Measurements from ENCODE around the gene RNF13. TPM values are rescaled to one million over a fixed set of nuclear protein-coding genes. Genes with fewer than 3 reads are reported as not detected.

RNF13 gene
- polyA plus RNA-seq, 6 donors from 2014 or later = 162 to 235 (median 220) TPM

- Mint-ChIP-seq H3K4me3 (peak overlapping the region; percentile 51 to 88 (median 80)), H3K4me1 (peaks cover 34 to 53% (median 48%) of the 10 kb centered on the region in 3 donors), H3K27me3 (peaks cover 0 to 9% (median 0%) of the 10 kb centered on the region in 3 donors), H3K36me3 (no peaks in the 10 kb centered on the region), H3K9me3 (peaks cover 0 to 2% (median 0%) of the 10 kb centered on the region in 7 donors), H3K27ac (peak overlapping the region; percentile 59 to 99 (median 94))
- ATAC-seq (ENCODE audit: low read depth in 2 of 2) (no peak), DNase-seq (no peak)
These were observed 31.3 kb upstream of the RNF13 start for GRCh38 chr3:149781741-149782140.

GRCh38 chr3:149783576-149783975, 29.4 kb upstream of the RNF13 start:
- ATAC-seq (ENCODE audit: low read depth in 2 of 2) = peak; percentile 54 to 64
- peak; percentile 40 for DNase-seq

GRCh38 chr3:149784064-149784704, 28.8 kb upstream of the RNF13 start:
- peak overlapping the region in 5 of 8 donors; percentile 1 to 34 (median 24) for H3K4me3 Mint-ChIP-seq
- H3K4me1 Mint-ChIP-seq = peaks cover 38 to 48% (median 47%) of the 10 kb centered on the region in 3 donors
- no peaks in the 10 kb centered on the region for H3K27me3 Mint-ChIP-seq
- no peak for ATAC-seq (ENCODE audit: low read depth in 2 of 2)
- peaks cover 0 to 2% (median 0%) of the 10 kb centered on the region in 7 donors for H3K9me3 Mint-ChIP-seq
- no peak for DNase-seq
- H3K27ac Mint-ChIP-seq = peak overlapping the region; percentile 27 to 93 (median 72)
- no peaks in the 10 kb centered on the region for H3K36me3 Mint-ChIP-seq

More at GRCh38 chr3:149783576-149783975, 29.4 kb upstream of the RNF13 start:
- Mint-ChIP-seq H3K9me3 (peaks cover 0 to 2% (median 0%) of the 10 kb centered on the region in 7 donors), H3K4me3 (peak overlapping the region; percentile 29 to 81 (median 52)), H3K27ac (peak overlapping the region; percentile 47 to 93 (median 84)), H3K36me3 (no peaks in the 10 kb centered on the region), H3K4me1 (peaks cover 38 to 48% (median 47%) of the 10 kb centered on the region in 3 donors), H3K27me3 (no peaks in the 10 kb centered on the region)

GRCh38 chr3:149790268-149790667, 22.7 kb upstream of the RNF13 start:
- Mint-ChIP-seq H3K36me3 (no peaks in the 10 kb centered on the region), H3K27ac (no peak overlapping the region), H3K27me3 (peaks cover 3 to 13% (median 9%) of the 10 kb centered on the region in 3 donors), H3K4me1 (peaks cover 0 to 5% (median 4%) of the 10 kb centered on the region in 3 donors), H3K9me3 (peaks cover 0 to 2% (median 0%) of the 10 kb centered on the region in 7 donors), H3K4me3 (no peak overlapping the region)
- no peak for ATAC-seq (ENCODE audit: low read depth in 2 of 2)
- no peak for DNase-seq

GRCh38 chr3:149790698-149791097, 22.3 kb upstream of the RNF13 start:
- ATAC-seq (ENCODE audit: low read depth in 2 of 2) (no peak), DNase-seq (no peak)
- H3K4me3 Mint-ChIP-seq = no peak overlapping the region
- H3K36me3 Mint-ChIP-seq = no peaks in the 10 kb centered on the region
- H3K4me1 Mint-ChIP-seq = peaks cover 0 to 5% (median 4%) of the 10 kb centered on the region in 3 donors
- peaks cover 3 to 13% (median 9%) of the 10 kb centered on the region in 3 donors for H3K27me3 Mint-ChIP-seq
- no peak overlapping the region for H3K27ac Mint-ChIP-seq
- peaks cover 0 to 2% (median 0%) of the 10 kb centered on the region in 7 donors for H3K9me3 Mint-ChIP-seq

GRCh38 chr3:149792452-149793270, 20.4 kb upstream of the RNF13 start, which contains the start of gene ANKUB1:
Gene ANKUB1 (minus strand): TSS chr3:149792554. CDS start chr3:149792366, 188 bp downstream.
- Mint-ChIP-seq H3K4me3 (no peak within 1 kb of the TSS), H3K27me3 (peaks cover 3 to 13% (median 9%) of the 10 kb centered on the region in 3 donors), H3K36me3 (no peaks in the 10 kb centered on the region), H3K4me1 (no peaks in the 10 kb centered on the region), H3K9me3 (no peaks in the 10 kb centered on the region), H3K27ac (no peak within 1 kb of the TSS)
- no peak for ATAC-seq (ENCODE audit: low read depth in 2 of 2)
- no peak for DNase-seq

- Mint-ChIP-seq H3K4me3 (no peak overlapping the region), H3K27ac (no peak overlapping the region), H3K27me3 (peaks cover 3 to 9% (median 5%) of the 10 kb centered on the region in 3 donors), H3K9me3 (peaks cover 0 to 6% (median 0%) of the 10 kb centered on the region in 7 donors), H3K4me1 (peaks cover 0 to under 1% (median 0%) of the 10 kb centered on the region in 3 donors), H3K36me3 (no peaks in the 10 kb centered on the region)
- DNase-seq (no peak), ATAC-seq (ENCODE audit: low read depth in 2 of 2) (no peak)
These were observed 17.0 kb upstream of the RNF13 start for GRCh38 chr3:149796026-149796425.

- peaks cover 0 to 6% (median 0%) of the 10 kb centered on the region in 7 donors for H3K9me3 Mint-ChIP-seq
- H3K27ac Mint-ChIP-seq = no peak overlapping the region
- no peaks in the 10 kb centered on the region for H3K36me3 Mint-ChIP-seq
- H3K4me3 Mint-ChIP-seq = no peak overlapping the region
- DNase-seq (no peak), ATAC-seq (ENCODE audit: low read depth in 2 of 2) (no peak)
- H3K4me1 Mint-ChIP-seq = peaks cover 0 to 3% (median 0%) of the 10 kb centered on the region in 3 donors
- no peaks in the 10 kb centered on the region for H3K27me3 Mint-ChIP-seq
These were observed 12.3 kb upstream of the RNF13 start for GRCh38 chr3:149800693-149801092.

- no peaks in the 10 kb centered on the region for H3K27me3 Mint-ChIP-seq
- ATAC-seq (ENCODE audit: low read depth in 2 of 2) (no peak), DNase-seq (no peak)
- H3K4me3 Mint-ChIP-seq = no peak overlapping the region
- no peak overlapping the region for H3K27ac Mint-ChIP-seq
- peaks cover 1 to 3% (median 3%) of the 10 kb centered on the region in 3 donors for H3K4me1 Mint-ChIP-seq
- H3K36me3 Mint-ChIP-seq = no peaks in the 10 kb centered on the region
- H3K9me3 Mint-ChIP-seq = peaks cover 0 to 6% (median 0%) of the 10 kb centered on the region in 7 donors
These were observed 11.8 kb upstream of the RNF13 start for GRCh38 chr3:149801195-149801594.

- peaks cover 6 to 7% (median 7%) of the 10 kb centered on the region in 3 donors for H3K4me1 Mint-ChIP-seq
- H3K27ac Mint-ChIP-seq = no peak overlapping the region
- no peak for DNase-seq
- no peak for ATAC-seq (ENCODE audit: low read depth in 2 of 2)
- no peaks in the 10 kb centered on the region for H3K27me3 Mint-ChIP-seq
- H3K9me3 Mint-ChIP-seq = peaks cover 0 to 6% (median 0%) of the 10 kb centered on the region in 7 donors
- H3K36me3 Mint-ChIP-seq = no peaks in the 10 kb centered on the region
- H3K4me3 Mint-ChIP-seq = no peak overlapping the region
These were observed 11.4 kb upstream of the RNF13 start for GRCh38 chr3:149801639-149802038.

GRCh38 chr3:149806171-149806778, 6.7 kb upstream of the RNF13 start:
- H3K4me1 Mint-ChIP-seq = peaks cover 9 to 20% (median 17%) of the 10 kb centered on the region in 3 donors
- no peak for DNase-seq
- no peak for ATAC-seq (ENCODE audit: low read depth in 2 of 2)
- H3K4me3 Mint-ChIP-seq = peak overlapping the region in 1 of 8 donors; percentile 32
- no peaks in the 10 kb centered on the region for H3K9me3 Mint-ChIP-seq
- no peaks in the 10 kb centered on the region for H3K36me3 Mint-ChIP-seq
- H3K27me3 Mint-ChIP-seq = no peaks in the 10 kb centered on the region
- peak overlapping the region in 2 of 6 donors; percentile 17 to 88 for H3K27ac Mint-ChIP-seq

- Mint-ChIP-seq H3K27ac (peak overlapping the region in 2 of 6 donors; percentile 19 to 81), H3K9me3 (no peaks in the 10 kb centered on the region), H3K27me3 (no peaks in the 10 kb centered on the region), H3K36me3 (no peaks in the 10 kb centered on the region), H3K4me3 (peak overlapping the region in 1 of 8 donors; percentile 24), H3K4me1 (peaks cover 13 to 26% (median 17%) of the 10 kb centered on the region in 3 donors)
- ATAC-seq (ENCODE audit: low read depth in 2 of 2) (peak in 1 of 2 donors; percentile 13), DNase-seq (peak; percentile 58)
These were observed 4.7 kb upstream of the RNF13 start for GRCh38 chr3:149808209-149808829.

- Mint-ChIP-seq H3K27ac (no peak overlapping the region), H3K36me3 (no peaks in the 10 kb centered on the region), H3K4me1 (peaks cover 24 to 37% (median 30%) of the 10 kb centered on the region in 3 donors), H3K27me3 (no peaks in the 10 kb centered on the region), H3K4me3 (no peak overlapping the region), H3K9me3 (no peaks in the 10 kb centered on the region)
- ATAC-seq (ENCODE audit: low read depth in 2 of 2) = no peak
- no peak for DNase-seq
These were observed 3.3 kb upstream of the RNF13 start for GRCh38 chr3:149809699-149810098.

Data from naive B cell (primary cell).